Mammary epithelial cell (primary cell): Measurements from ENCODE around the gene NOM1.

Experiments used
- EZH2 ChIP-seq: IDR thresholded peaks from 2 replicates; pipeline ENCODE4 v1.6.1; 2012; ENCODE audit warnings: low read length, inconsistent platforms, borderline replicate concordance
- TF ChIP-seq, protein P1 (sequence below), 2 donors: IDR thresholded peaks in 1 of 2; conservative IDR thresholded peaks in 1 of 2; 2 replicates each; pipeline ENCODE4 v1.5.1; 2011 to 2012; ENCODE audit warnings: inconsistent platforms in 2 of 2, low read length in 2 of 2, mild to moderate bottlenecking in 2 of 2, control low read depth in 1 of 2, low read depth in 1 of 2; ENCODE audit not compliant: insufficient read depth in 1 of 2; ENCODE audit errors: extremely low read depth in 1 of 2

DNA sequence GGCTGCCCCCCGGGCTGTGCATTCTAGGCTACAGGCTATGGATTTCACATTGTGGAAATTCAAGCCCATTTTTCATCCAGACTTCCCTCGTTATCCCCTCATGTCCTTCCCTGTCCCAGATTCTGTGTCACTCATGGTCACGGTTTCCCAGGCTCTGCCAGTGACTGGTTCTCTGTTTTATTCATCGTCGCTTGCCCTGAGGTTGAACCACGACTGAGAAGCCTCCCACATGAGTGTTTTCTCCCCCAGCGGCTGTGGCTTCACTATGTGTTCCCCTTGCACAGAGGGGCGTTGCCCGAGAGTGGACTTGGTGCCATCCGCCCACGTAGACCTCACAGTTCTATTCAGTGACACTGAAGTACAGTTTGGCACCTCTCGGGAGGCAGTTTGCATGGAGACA lies 14.0 kb downstream of the NOM1 start:
- TF ChIP-seq EZH2: no peak
- TF ChIP-seq, protein P1, sequence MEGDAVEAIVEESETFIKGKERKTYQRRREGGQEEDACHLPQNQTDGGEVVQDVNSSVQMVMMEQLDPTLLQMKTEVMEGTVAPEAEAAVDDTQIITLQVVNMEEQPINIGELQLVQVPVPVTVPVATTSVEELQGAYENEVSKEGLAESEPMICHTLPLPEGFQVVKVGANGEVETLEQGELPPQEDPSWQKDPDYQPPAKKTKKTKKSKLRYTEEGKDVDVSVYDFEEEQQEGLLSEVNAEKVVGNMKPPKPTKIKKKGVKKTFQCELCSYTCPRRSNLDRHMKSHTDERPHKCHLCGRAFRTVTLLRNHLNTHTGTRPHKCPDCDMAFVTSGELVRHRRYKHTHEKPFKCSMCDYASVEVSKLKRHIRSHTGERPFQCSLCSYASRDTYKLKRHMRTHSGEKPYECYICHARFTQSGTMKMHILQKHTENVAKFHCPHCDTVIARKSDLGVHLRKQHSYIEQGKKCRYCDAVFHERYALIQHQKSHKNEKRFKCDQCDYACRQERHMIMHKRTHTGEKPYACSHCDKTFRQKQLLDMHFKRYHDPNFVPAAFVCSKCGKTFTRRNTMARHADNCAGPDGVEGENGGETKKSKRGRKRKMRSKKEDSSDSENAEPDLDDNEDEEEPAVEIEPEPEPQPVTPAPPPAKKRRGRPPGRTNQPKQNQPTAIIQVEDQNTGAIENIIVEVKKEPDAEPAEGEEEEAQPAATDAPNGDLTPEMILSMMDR (conservative IDR thresholded peaks at IDR 0.05 in 1 of 2, IDR thresholded peaks at IDR 0.05 in 1 of 2; ENCODE audit: extremely low read depth in 1 of 2, insufficient read depth in 1 of 2, low read depth in 1 of 2, low read length in 2 of 2): no peak
